GM20000 (cell line): ENCODE results near the gene PLAAT3.

Source experiments
- DNase-seq: peaks from one replicate; pipeline ENCODE4 v3.0.0; 2012; ENCODE audit warnings: low spot score
- CTCF ChIP-seq: IDR thresholded peaks from 2 replicates; pipeline ENCODE4 v1.5.1; 2012; ENCODE audit warnings: mild to moderate bottlenecking, control low read depth; ENCODE audit errors: extremely low read depth, missing control alignments

Gene PLAAT3

GRCh38 chr11:63563201-63564055, 50.8 kb downstream of the PLAAT3 start, which contains the start of gene PLAAT2:
Gene PLAAT2 (minus strand): TSS chr11:63563379. CDS start chr11:63563324, 55 bp downstream.
- no peak for DNase-seq
- TF ChIP-seq CTCF = no peak

- no peak for DNase-seq
- TF ChIP-seq CTCF = no peak
Measured at GRCh38 chr11:63560506-63561180, 53.6 kb downstream of the PLAAT3 start.

GRCh38 chr11:63558459-63559157, 55.6 kb downstream of the PLAAT3 start:
- no peak for TF ChIP-seq CTCF
- no peak for DNase-seq

- DNase-seq = no peak
- no peak for TF ChIP-seq CTCF
Measured at GRCh38 chr11:63557570-63557969, 56.7 kb downstream of the PLAAT3 start.

GRCh38 chr11:63556404-63557013, 57.7 kb downstream of the PLAAT3 start:
- no peak for TF ChIP-seq CTCF
- DNase-seq = no peak

- no peak for DNase-seq
- TF ChIP-seq CTCF = no peak
Measured at GRCh38 chr11:63554877-63555223, 59.4 kb downstream of the PLAAT3 start.
